Measurements from ENCODE around the gene KDELR1.
"Not testable (repeated sequence)": the region's sequence is repeated elsewhere in the genome, so short reads cannot be mapped to it uniquely, and the experiment has no call there.

DNA sequence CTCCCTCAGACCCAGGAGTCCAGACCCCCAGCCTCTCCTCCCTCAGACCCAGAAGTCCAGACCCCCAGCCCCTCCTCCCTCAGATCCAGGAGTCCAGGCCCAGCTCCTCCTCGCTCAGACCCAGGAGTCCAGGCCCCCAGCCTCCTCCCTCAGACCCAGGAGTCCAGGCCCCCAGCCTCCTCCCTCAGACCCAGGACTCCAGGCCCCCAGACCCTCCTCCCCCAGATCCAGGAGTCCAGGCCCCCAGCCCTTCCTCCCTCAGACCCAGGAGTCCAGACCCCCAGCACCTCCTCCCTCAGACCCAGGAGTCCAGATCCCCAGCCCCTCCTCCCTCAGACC lies 624 bp upstream of the KDELR1 start:
- not testable (repeated sequence) for TF ChIP-seq YY1 (IDR thresholded peaks at IDR 0.05; ENCODE audit: insufficient read depth, insufficient read length); ZNF274 (IDR thresholded peaks at IDR 0.05; ENCODE audit: low read depth, low read length)
